IPS DF 4.7 (cell line): Measurements from ENCODE around the gene BEND3.
"Not testable (repeated sequence)": the region's sequence is repeated elsewhere in the genome, so short reads cannot be mapped to it uniquely, and the experiment has no call there.

Experiments
- DNase-seq: peaks from one replicate; pipeline ENCODE4 v3.0.0-alpha.2; 2013; ENCODE audit warnings: low spot score; ENCODE audit errors: extremely low read depth

BEND3 gene

GRCh38 chr6:107114926-107115694 lies at the start of gene BEND3:
Gene BEND3 (minus strand): TSS chr6:107115515. CDS start chr6:107099285, 16,230 bp downstream.
- no peak for DNase-seq

GRCh38 chr6:107164299-107164698 lies 49.0 kb upstream of the BEND3 start:
- not testable (repeated sequence) for DNase-seq

- no peak for DNase-seq
Measured at GRCh38 chr6:107161521-107161920, 46.2 kb upstream of the BEND3 start.

GRCh38 chr6:107156617-107157016 lies 41.3 kb upstream of the BEND3 start:
- DNase-seq: no peak

- DNase-seq: no peak
Measured at GRCh38 chr6:107154801-107155160, 39.5 kb upstream of the BEND3 start.

GRCh38 chr6:107154131-107154800 lies 39.0 kb upstream of the BEND3 start:
- DNase-seq: no peak

GRCh38 chr6:107152638-107153430 lies 37.5 kb upstream of the BEND3 start:
- no peak for DNase-seq

- DNase-seq: no peak
Measured at GRCh38 chr6:107144666-107145065, 29.4 kb upstream of the BEND3 start.

GRCh38 chr6:107144014-107144413 lies 28.7 kb upstream of the BEND3 start:
- no peak for DNase-seq

GRCh38 chr6:107140581-107140980 lies 25.3 kb upstream of the BEND3 start:
- no peak for DNase-seq

- DNase-seq: not testable (repeated sequence)
Measured at GRCh38 chr6:107136324-107136723, 21.0 kb upstream of the BEND3 start.

GRCh38 chr6:107135048-107135680 lies 19.8 kb upstream of the BEND3 start:
- DNase-seq: not testable (repeated sequence)

GRCh38 chr6:107132330-107132954 lies 17.1 kb upstream of the BEND3 start:
- no peak for DNase-seq

GRCh38 chr6:107129370-107129925 lies 14.1 kb upstream of the BEND3 start:
- no peak for DNase-seq

GRCh38 chr6:107128577-107128976 lies 13.3 kb upstream of the BEND3 start:
- DNase-seq: no peak

- DNase-seq: no peak
Measured at GRCh38 chr6:107128175-107128574, 12.9 kb upstream of the BEND3 start.

- DNase-seq: no peak
Measured at GRCh38 chr6:107125771-107126170, 10.5 kb upstream of the BEND3 start.

GRCh38 chr6:107124934-107125348 lies 9.6 kb upstream of the BEND3 start:
- DNase-seq: no peak

GRCh38 chr6:107123501-107123900 lies 8.2 kb upstream of the BEND3 start:
- no peak for DNase-seq

- DNase-seq: no peak
Measured at GRCh38 chr6:107122748-107123147, 7.4 kb upstream of the BEND3 start.

- no peak for DNase-seq
Measured at GRCh38 chr6:107121964-107122495, 6.7 kb upstream of the BEND3 start.
